Loucy (cell line): ENCODE data around the gene TTC39B.

Experiments used
- H2AFZ ChIP-seq: fragments of 200-600 bp; sonication (generic); 2 replicates; pipeline ENCODE4 v1.6.0; 2016; ENCODE audit warnings: antibody characterized with exemption, mild to moderate bottlenecking, low read length, moderate library complexity
- H3F3A ChIP-seq: fragments of 200-600 bp; 2 replicates; pipeline ENCODE4 v1.6.0; 2016; ENCODE audit warnings: antibody characterized with exemption, low read depth, mild to moderate bottlenecking
- H3K27me3 ChIP-seq: fragments of 200-600 bp; sonication (generic); 2 replicates; pipeline ENCODE4 v1.6.1; 2014; ENCODE audit warnings: low read length, mild to moderate bottlenecking; ENCODE audit not compliant: insufficient read depth, poor library complexity, severe bottlenecking
- H3K36me3 ChIP-seq: fragments of 200-600 bp; sonication (generic); 2 replicates; pipeline ENCODE4 v1.6.1; 2016; ENCODE audit warnings: low read length; ENCODE audit not compliant: insufficient read depth
- H3K4me1 ChIP-seq: fragments of 200-600 bp; sonication (generic); 2 replicates; pipeline ENCODE4 v1.5.1; 2014; ENCODE audit warnings: low read length, mild to moderate bottlenecking; ENCODE audit not compliant: insufficient read depth, poor library complexity, severe bottlenecking
- H3K4me2 ChIP-seq: fragments of 200-600 bp; sonication (generic); 2 replicates; pipeline ENCODE4 v1.6.0; 2014; ENCODE audit warnings: antibody characterized with exemption, low read length, low read depth, mild to moderate bottlenecking; ENCODE audit not compliant: poor library complexity, severe bottlenecking
- H3K4me3 ChIP-seq: fragments of 200-600 bp; sonication (generic); 2 replicates; pipeline ENCODE4 v1.5.1; 2014; ENCODE audit warnings: low read length, mild to moderate bottlenecking, mixed read lengths; ENCODE audit not compliant: poor library complexity, severe bottlenecking
- H3K79me2 ChIP-seq: fragments of 200-600 bp; sonication (generic); 2 replicates; pipeline ENCODE4 v1.6.1; 2014; ENCODE audit warnings: low read length; ENCODE audit not compliant: insufficient read depth
- H3K9ac ChIP-seq: fragments of 200-600 bp; sonication (generic); 2 replicates; pipeline ENCODE4 v1.6.0; 2014; ENCODE audit warnings: mild to moderate bottlenecking, low read depth, low read length, moderate library complexity; ENCODE audit not compliant: poor library complexity, severe bottlenecking
- H3K9me2 ChIP-seq: fragments of 200-600 bp; sonication (generic); replicated peaks from 2 replicates; pipeline ENCODE4 v1.6.1; 2016; ENCODE audit warnings: low read depth, low read length, mixed read lengths
- H3K9me3 ChIP-seq: fragments of 200-600 bp; sonication (generic); 2 replicates; pipeline ENCODE4 v1.6.1; 2014; ENCODE audit warnings: mild to moderate bottlenecking, antibody characterized with exemption, low read length, low read depth; ENCODE audit not compliant: insufficient read depth
- H4K20me1 ChIP-seq: fragments of 200-600 bp; sonication (generic); 2 replicates; pipeline ENCODE4 v1.6.0; 2014; ENCODE audit warnings: antibody characterized with exemption, low read length, mild to moderate bottlenecking; ENCODE audit not compliant: insufficient read depth, poor library complexity, severe bottlenecking
- EZH2phosphoT487 ChIP-seq: fragments of 200-600 bp; IDR thresholded peaks from 2 replicates; pipeline ENCODE4 v1.6.1; 2018; ENCODE audit warnings: antibody characterized with exemption, mild to moderate bottlenecking, moderate library complexity, borderline replicate concordance
- TF ChIP-seq, protein P1 (sequence below): fragments of 200-600 bp; sonication (generic); conservative IDR thresholded peaks from 2 replicates; pipeline ENCODE4 v1.5.1; 2014; ENCODE audit warnings: mild to moderate bottlenecking, antibody characterized with exemption, low read length

The TTC39B gene

DNA sequence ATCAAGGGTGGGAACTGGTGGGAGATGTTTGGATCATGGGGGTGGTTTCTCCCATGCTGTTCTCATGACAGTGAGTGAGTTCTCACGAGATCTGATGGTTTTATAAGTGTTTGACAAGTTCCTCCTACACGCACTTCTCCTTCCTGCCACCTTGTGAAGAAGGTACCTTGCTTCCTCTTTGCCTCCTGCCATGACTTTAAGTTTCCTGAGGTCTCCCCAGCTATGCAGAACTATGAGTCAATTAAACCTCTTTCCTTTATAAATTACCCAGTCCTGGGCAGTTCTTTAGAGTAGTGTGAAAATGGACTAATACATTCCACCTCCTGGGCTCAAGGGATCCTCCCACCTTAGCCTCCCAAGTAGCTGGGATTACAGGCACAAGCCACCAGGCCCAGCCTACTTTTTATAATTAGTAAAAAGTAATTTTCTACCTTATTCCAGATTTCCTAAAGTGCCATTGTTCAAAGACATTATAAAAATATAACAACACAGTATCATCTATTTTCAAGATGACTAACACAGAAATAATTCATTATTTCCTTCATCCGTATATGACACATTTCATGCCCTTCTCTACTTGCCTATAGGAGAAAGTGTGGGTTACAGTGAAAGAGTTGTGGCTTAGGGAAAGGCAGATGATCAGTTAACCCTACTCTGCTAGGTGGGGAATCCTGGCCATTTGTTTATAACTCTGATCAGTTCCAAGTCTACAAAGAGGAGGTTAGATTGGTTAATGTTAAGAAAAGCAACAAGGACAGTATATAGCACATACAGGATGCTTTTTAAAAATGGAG, 99.9 kb downstream of the TTC39B start:
- H3K4me3 ChIP-seq: no peak overlapping the region
- H3K9me3 ChIP-seq: no peaks in the 10 kb centered on the region; the same call in 1 of the 2 replicates
- no peaks in the 10 kb centered on the region for H3K9me2 ChIP-seq
- H3K4me2 ChIP-seq: no peak overlapping the region
- H4K20me1 ChIP-seq: no peaks in the 10 kb centered on the region
- TF ChIP-seq EZH2phosphoT487: no peak
- TF ChIP-seq, protein P1, sequence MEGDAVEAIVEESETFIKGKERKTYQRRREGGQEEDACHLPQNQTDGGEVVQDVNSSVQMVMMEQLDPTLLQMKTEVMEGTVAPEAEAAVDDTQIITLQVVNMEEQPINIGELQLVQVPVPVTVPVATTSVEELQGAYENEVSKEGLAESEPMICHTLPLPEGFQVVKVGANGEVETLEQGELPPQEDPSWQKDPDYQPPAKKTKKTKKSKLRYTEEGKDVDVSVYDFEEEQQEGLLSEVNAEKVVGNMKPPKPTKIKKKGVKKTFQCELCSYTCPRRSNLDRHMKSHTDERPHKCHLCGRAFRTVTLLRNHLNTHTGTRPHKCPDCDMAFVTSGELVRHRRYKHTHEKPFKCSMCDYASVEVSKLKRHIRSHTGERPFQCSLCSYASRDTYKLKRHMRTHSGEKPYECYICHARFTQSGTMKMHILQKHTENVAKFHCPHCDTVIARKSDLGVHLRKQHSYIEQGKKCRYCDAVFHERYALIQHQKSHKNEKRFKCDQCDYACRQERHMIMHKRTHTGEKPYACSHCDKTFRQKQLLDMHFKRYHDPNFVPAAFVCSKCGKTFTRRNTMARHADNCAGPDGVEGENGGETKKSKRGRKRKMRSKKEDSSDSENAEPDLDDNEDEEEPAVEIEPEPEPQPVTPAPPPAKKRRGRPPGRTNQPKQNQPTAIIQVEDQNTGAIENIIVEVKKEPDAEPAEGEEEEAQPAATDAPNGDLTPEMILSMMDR: no peak
- H3K9ac ChIP-seq: no peak overlapping the region
- H3K4me1 ChIP-seq: no peaks in the 10 kb centered on the region
- peaks cover 20% of the 10 kb centered on the region; the same call in 1 of the 2 replicates for H3K36me3 ChIP-seq
- H3F3A ChIP-seq: no peaks in the 10 kb centered on the region
- H3K27me3 ChIP-seq: no peaks in the 10 kb centered on the region
- H2AFZ ChIP-seq: no peak overlapping the region
- H3K79me2 ChIP-seq: no peaks in the 10 kb centered on the region

DNA sequence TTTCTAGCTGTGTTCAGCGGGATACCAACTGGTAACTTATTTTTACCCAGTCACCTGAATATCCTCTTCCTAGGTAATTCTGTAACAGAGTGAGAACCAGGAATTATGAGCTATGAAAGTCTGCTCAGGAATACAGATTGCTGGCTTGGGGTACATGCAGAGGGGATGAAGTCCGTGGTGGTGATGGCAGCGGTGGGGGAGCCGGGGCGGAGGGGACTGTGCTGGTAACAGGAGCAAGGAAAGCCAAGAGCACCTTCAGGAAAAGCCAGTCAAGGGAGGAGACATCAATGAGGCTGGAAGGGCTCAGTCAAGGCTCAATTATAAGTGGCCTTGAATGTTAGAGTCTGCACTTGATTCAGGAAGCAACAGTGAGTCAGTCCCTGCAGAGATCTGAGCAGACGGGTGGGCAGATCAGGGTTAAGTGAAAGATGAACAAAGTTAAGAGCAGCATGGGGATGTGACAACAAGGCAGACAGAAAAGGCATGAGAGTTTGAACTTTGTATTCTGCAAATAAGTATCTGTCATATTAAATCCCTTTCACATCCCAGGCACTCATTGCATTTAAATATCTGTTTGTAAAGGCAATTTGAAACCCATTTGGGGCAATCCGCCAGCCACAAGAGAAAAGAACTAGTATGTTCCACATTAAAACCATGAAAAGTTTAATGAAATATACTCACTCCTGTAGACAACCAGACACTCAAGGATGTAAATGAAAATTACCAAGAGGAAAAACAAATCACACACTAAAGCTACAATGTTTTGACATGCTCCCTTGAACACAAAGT, 101.2 kb downstream of the TTC39B start:
- H3K36me3 ChIP-seq: peaks cover 20% of the 10 kb centered on the region; the same call in 1 of the 2 replicates
- H3K4me1 ChIP-seq: no peaks in the 10 kb centered on the region
- H3K9me3 ChIP-seq: no peaks in the 10 kb centered on the region; the same call in 1 of the 2 replicates
- no peak overlapping the region for H3K4me3 ChIP-seq
- H3K9ac ChIP-seq: no peak overlapping the region
- no peak overlapping the region for H3K4me2 ChIP-seq
- no peaks in the 10 kb centered on the region for H3K27me3 ChIP-seq
- H4K20me1 ChIP-seq: no peaks in the 10 kb centered on the region
- TF ChIP-seq EZH2phosphoT487: no peak
- no peaks in the 10 kb centered on the region for H3K79me2 ChIP-seq
- no peak overlapping the region for H2AFZ ChIP-seq
- H3K9me2 ChIP-seq: no peaks in the 10 kb centered on the region
- no peaks in the 10 kb centered on the region for H3F3A ChIP-seq

- H3K4me1 ChIP-seq: no peaks in the 10 kb centered on the region
- no peaks in the 10 kb centered on the region for H3F3A ChIP-seq
Measured at GRCh38 chr9:15203581-15203980, 103.4 kb downstream of the TTC39B start.

More at GRCh38 chr9:15203581-15203980, 103.4 kb downstream of the TTC39B start:
- no peaks in the 10 kb centered on the region for H3K27me3 ChIP-seq
- H2AFZ ChIP-seq: no peak overlapping the region
- H3K9me3 ChIP-seq: no peaks in the 10 kb centered on the region; the same call in 1 of the 2 replicates
- no peak overlapping the region for H3K4me3 ChIP-seq
- no peaks in the 10 kb centered on the region for H3K79me2 ChIP-seq
- H3K9ac ChIP-seq: no peak overlapping the region
- H4K20me1 ChIP-seq: no peaks in the 10 kb centered on the region
- TF ChIP-seq EZH2phosphoT487: no peak
- TF ChIP-seq, protein P1: no peak
- H3K9me2 ChIP-seq: no peaks in the 10 kb centered on the region
- no peak overlapping the region for H3K4me2 ChIP-seq
- peaks cover 17% of the 10 kb centered on the region; the same call in 1 of the 2 replicates for H3K36me3 ChIP-seq
